Measurements from ENCODE around the gene FAM234A.
"Not testable (repeated sequence)": the region's sequence is repeated elsewhere in the genome, so short reads cannot be mapped to it uniquely, and the experiment has no call there.

The FAM234A gene

GRCh38 chr16:234468-235305, at the start of gene FAM234A:
Gene FAM234A (plus strand): TSS chr16:234821. CDS start chr16:254414, 19,593 bp downstream.
- DNase-seq = peak; percentile 33

- no peak for DNase-seq
Observed at GRCh38 chr16:185213-185612, 49.4 kb upstream of the FAM234A start.

- DNase-seq = no peak
Observed at GRCh38 chr16:185691-186090, 48.9 kb upstream of the FAM234A start.

GRCh38 chr16:187330-187729, 47.3 kb upstream of the FAM234A start:
- DNase-seq = no peak

- no peak for DNase-seq
Observed at GRCh38 chr16:188674-189073, 45.9 kb upstream of the FAM234A start.

GRCh38 chr16:189604-190186, 44.9 kb upstream of the FAM234A start:
- no peak for DNase-seq

- no peak for DNase-seq
Observed at GRCh38 chr16:191831-192230, 42.8 kb upstream of the FAM234A start.

- DNase-seq = no peak
Observed at GRCh38 chr16:192686-193085, 41.9 kb upstream of the FAM234A start.

GRCh38 chr16:193441-193840, 41.2 kb upstream of the FAM234A start:
- DNase-seq = no peak

GRCh38 chr16:194516-194915, 40.1 kb upstream of the FAM234A start:
- DNase-seq = no peak

- no peak for DNase-seq
Observed at GRCh38 chr16:200388-200787, 34.2 kb upstream of the FAM234A start.

- DNase-seq = no peak
Observed at GRCh38 chr16:203246-203645, 31.4 kb upstream of the FAM234A start.

GRCh38 chr16:204046-204445, 30.6 kb upstream of the FAM234A start:
- not testable (repeated sequence) for DNase-seq

GRCh38 chr16:209359-209758, 25.3 kb upstream of the FAM234A start:
- DNase-seq = not testable (repeated sequence)

GRCh38 chr16:211631-212180, 22.9 kb upstream of the FAM234A start:
- DNase-seq = not testable (repeated sequence)

GRCh38 chr16:212999-213398, 21.6 kb upstream of the FAM234A start:
- DNase-seq = no peak

- no peak for DNase-seq
Observed at GRCh38 chr16:220021-220420, 14.6 kb upstream of the FAM234A start.

GRCh38 chr16:228151-228851, 6.3 kb upstream of the FAM234A start:
- no peak for DNase-seq

GRCh38 chr16:228852-229730, 5.5 kb upstream of the FAM234A start, which contains the start of gene LUC7L:
Gene LUC7L (minus strand): TSS chr16:229449. CDS start chr16:229339, 110 bp downstream.
- DNase-seq = peak; percentile 23

GRCh38 chr16:229731-230281, 4.8 kb upstream of the FAM234A start:
- DNase-seq = no peak

GRCh38 chr16:230351-230750, 4.3 kb upstream of the FAM234A start:
- DNase-seq = not testable (repeated sequence)

GRCh38 chr16:230949-231348, 3.7 kb upstream of the FAM234A start:
- no peak for DNase-seq

Measured in SIG-M5 (cell line).